HepG2 (cell line): Measurements from ENCODE around the gene PEX11B. TPM values are rescaled to one million over a fixed set of nuclear protein-coding genes. Genes with fewer than 3 reads are reported as not detected.

Experiments
- IRX3 ChIP-seq: sonication (generic); formaldehyde crosslinking; IDR thresholded peaks from 2 replicates; pipeline ENCODE4 v1.8.1; 2023; ENCODE audit warnings: mild to moderate bottlenecking, low read depth, missing genetic modification reagents, borderline replicate concordance
- ISX ChIP-seq: sonication (generic); formaldehyde crosslinking; conservative IDR thresholded peaks from 2 replicates; pipeline ENCODE4 v1.5.0; 2020; ENCODE audit warnings: missing genetic modification reagents
- KMT2A ChIP-seq: sonication (generic); formaldehyde crosslinking; IDR thresholded peaks from 2 replicates; pipeline ENCODE4 v1.4.0; 2020; ENCODE audit warnings: missing genetic modification reagents
- RELA ChIP-seq: sonication (generic); formaldehyde crosslinking; IDR thresholded peaks from 2 replicates; pipeline ENCODE4 v1.4.0; 2020; ENCODE audit warnings: missing genetic modification reagents
- TEAD3 ChIP-seq: optimal IDR thresholded peaks from 2 replicates; pipeline ENCODE3; 2016; ENCODE audit warnings: borderline replicate concordance
- TOPORS ChIP-seq: sonication (generic); formaldehyde crosslinking; IDR thresholded peaks from 2 replicates; pipeline ENCODE4 v1.8.0; 2023; ENCODE audit warnings: mild to moderate bottlenecking, missing genetic modification reagents
- ZC3H4 ChIP-seq: sonication (generic); formaldehyde crosslinking; IDR thresholded peaks from 2 replicates; pipeline ENCODE4 v1.4.0; 2020; ENCODE audit warnings: missing genetic modification reagents, borderline replicate concordance
- ZFX ChIP-seq: sonication (generic); formaldehyde crosslinking; IDR thresholded peaks from 2 replicates; pipeline ENCODE4 v1.4.0; 2020; ENCODE audit warnings: mild to moderate bottlenecking, low read depth, missing genetic modification reagents, moderate library complexity
- ZFYVE20 ChIP-seq: sonication (generic); formaldehyde crosslinking; IDR thresholded peaks from 2 replicates; pipeline ENCODE4 v1.8.0; 2023; ENCODE audit warnings: low read depth, mild to moderate bottlenecking, moderate library complexity, missing genetic modification reagents, borderline replicate concordance
- ZNF382 ChIP-seq: sonication (generic); formaldehyde crosslinking; IDR thresholded peaks from 2 replicates; pipeline ENCODE4 v1.5.0; 2020; ENCODE audit warnings: missing genetic modification reagents, mild to moderate bottlenecking, borderline replicate concordance
- ZNF460 ChIP-seq: sonication (generic); formaldehyde crosslinking; IDR thresholded peaks from 2 replicates; pipeline ENCODE4 v1.5.1; 2020; ENCODE audit warnings: missing genetic modification reagents, mild to moderate bottlenecking, borderline replicate concordance
- ZNF552 ChIP-seq: sonication (generic); formaldehyde crosslinking; IDR thresholded peaks from 2 replicates; pipeline ENCODE4 v1.9.0; 2022; ENCODE audit warnings: missing genetic modification reagents, mild to moderate bottlenecking, borderline replicate concordance
- ZNF577 ChIP-seq: sonication (generic); formaldehyde crosslinking; IDR thresholded peaks from 2 replicates; pipeline ENCODE4 v1.4.0; 2020; ENCODE audit warnings: mild to moderate bottlenecking, low read depth, missing genetic modification reagents, borderline replicate concordance
- ZNF605 ChIP-seq: sonication (generic); formaldehyde crosslinking; IDR thresholded peaks from 2 replicates; pipeline ENCODE4 v1.8.0; 2022; ENCODE audit warnings: mild to moderate bottlenecking, missing genetic modification reagents
- ZNF772 ChIP-seq: sonication (generic); formaldehyde crosslinking; IDR thresholded peaks from 2 replicates; pipeline ENCODE4 v1.5.0; 2020; ENCODE audit warnings: mild to moderate bottlenecking, missing genetic modification reagents
- polyA plus RNA-seq, 8 experiments: library from polyadenylated mRNA; depleted of rRNA in 3 of 8; stranded (reverse) in 7 of 8; unstranded in 1 of 8; fragments of >200 nt; fragmentation: Illumina TruSeq in 4 of 8; extraction: Trizol in 4 of 8; gene quantifications; 2 replicates each; pipeline versions ENCODE4 v1.2.1 to v1.2.3, GENCODE V29; 2011 to 2016; ENCODE audit warnings: low read depth in 4 of 8, missing spikeins in 1 of 8, mixed read lengths in 1 of 8; ENCODE audit not compliant: insufficient read depth in 1 of 8
- total RNA-seq, 5 experiments: library from RNA; depleted of rRNA; stranded (reverse); fragments of >200 nt; fragmentation: Illumina TruSeq; extraction: Trizol; gene quantifications; 2 replicates each; pipeline ENCODE4 v1.2.3, GENCODE V29; 2016; ENCODE audit warnings: low read depth in 1 of 5
- TF ChIP-seq, protein P1 (sequence below): sonication (generic); formaldehyde crosslinking; IDR thresholded peaks from 2 replicates; pipeline ENCODE4 v1.8.0; 2022; ENCODE audit warnings: mild to moderate bottlenecking, missing genetic modification reagents, borderline replicate concordance
- TF ChIP-seq, protein P2 (sequence below), 2 experiments: IDR thresholded peaks; 2 replicates each; pipeline ENCODE4 v1.6.1; 2011 to 2012; ENCODE audit warnings: low read length in 2 of 2, borderline replicate concordance in 1 of 2, low read depth in 1 of 2, mild to moderate bottlenecking in 1 of 2, moderate library complexity in 1 of 2
- TF ChIP-seq, protein P3 (sequence below): conservative IDR thresholded peaks from 2 replicates; pipeline ENCODE4 v1.6.1; 2018; ENCODE audit warnings: missing genetic modification reagents
- TF ChIP-seq, protein P4 (sequence below): sonication (generic); formaldehyde crosslinking; IDR thresholded peaks from 2 replicates; pipeline ENCODE4 v1.4.0; 2020; ENCODE audit warnings: missing genetic modification reagents, borderline replicate concordance

Gene PEX11B
- total and polyA plus RNA-seq, 2 of the 13 experiments (the other 11 are each of a cell fraction or from before 2014, with no cell fraction given): 21.6 to 48.4 TPM

DNA sequence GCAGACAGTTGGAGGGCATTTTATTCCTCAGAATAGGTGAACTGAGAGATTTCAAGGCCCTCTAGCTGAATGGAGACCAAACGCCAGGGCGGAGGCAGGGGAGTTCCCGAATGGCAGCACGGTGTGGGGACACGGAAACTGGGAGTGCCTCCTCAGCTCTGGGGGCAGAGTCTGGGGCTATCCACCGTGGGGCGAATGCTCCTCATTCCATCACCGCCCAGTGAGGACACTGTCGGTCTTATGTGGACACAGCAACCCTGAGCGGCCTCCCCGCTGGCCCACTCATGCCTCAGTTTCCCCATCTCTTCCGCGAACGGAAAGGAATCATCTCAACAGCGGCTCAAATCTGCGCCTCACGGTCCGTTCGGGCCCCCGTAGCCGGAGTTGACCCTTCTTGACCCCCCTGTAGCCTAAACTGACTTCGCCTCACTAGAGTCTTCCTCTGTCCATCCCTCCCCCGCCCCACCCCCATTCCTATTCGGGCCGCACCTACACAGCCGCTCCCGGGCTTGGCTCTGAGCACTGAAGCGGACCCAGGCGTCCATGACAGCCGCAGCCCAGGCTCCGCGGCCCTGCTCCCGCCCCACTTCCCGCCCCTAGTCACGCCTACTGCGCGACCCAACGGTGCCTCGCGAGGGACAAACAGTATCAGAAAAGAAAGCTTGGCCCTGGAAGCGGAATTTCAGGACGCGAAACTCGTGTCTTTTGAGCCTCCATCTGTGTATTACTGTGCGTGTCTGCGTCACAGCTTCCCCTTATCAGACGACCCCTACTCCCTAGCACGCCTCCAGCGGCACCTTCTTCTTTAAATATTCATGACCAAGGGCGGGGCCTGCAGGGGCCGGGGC is at the start of gene PEX11B (continued):
- TF ChIP-seq ZNF552 (CRISPR knock-in tag) (no peak), ZNF577 (no peak), ZNF460 (CRISPR knock-in tag) (no peak), ZNF382 (CRISPR knock-in tag) (no peak), ZNF772 (CRISPR knock-in tag) (0 out of 2 replicates have a peak, but pooled peaks have one; percentile 47), ISX (no peak), ZNF605 (CRISPR knock-in tag) (no peak), ZC3H4 (CRISPR knock-in tag) (no peak), RELA (CRISPR knock-in tag) (no peak), ZFYVE20 (CRISPR knock-in tag) (no peak), ZFX (CRISPR knock-in tag) (peak; percentile 82), IRX3 (CRISPR knock-in tag) (no peak), KMT2A (CRISPR knock-in tag) (no peak), TEAD3 (peak; percentile 38), TOPORS (CRISPR knock-in tag) (no peak; the same call in 1 of the 2 replicates)
- TF ChIP-seq, protein P1, sequence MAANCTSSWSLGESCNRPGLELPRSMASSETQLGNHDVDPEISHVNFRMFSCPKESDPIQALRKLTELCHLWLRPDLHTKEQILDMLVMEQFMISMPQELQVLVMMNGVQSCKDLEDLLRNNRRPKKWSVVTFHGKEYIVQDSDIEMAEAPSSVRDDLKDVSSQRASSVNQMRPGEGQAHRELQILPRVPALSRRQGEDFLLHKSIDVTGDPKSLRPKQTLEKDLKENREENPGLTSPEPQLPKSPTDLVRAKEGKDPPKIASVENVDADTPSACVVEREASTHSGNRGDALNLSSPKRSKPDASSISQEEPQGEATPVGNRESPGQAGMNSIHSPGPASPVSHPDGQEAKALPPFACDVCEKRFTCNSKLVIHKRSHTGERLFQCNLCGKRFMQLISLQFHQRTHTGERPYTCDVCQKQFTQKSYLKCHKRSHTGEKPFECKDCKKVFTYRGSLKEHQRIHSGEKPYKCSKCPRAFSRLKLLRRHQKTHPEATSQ: no peak
- TF ChIP-seq, protein P2, sequence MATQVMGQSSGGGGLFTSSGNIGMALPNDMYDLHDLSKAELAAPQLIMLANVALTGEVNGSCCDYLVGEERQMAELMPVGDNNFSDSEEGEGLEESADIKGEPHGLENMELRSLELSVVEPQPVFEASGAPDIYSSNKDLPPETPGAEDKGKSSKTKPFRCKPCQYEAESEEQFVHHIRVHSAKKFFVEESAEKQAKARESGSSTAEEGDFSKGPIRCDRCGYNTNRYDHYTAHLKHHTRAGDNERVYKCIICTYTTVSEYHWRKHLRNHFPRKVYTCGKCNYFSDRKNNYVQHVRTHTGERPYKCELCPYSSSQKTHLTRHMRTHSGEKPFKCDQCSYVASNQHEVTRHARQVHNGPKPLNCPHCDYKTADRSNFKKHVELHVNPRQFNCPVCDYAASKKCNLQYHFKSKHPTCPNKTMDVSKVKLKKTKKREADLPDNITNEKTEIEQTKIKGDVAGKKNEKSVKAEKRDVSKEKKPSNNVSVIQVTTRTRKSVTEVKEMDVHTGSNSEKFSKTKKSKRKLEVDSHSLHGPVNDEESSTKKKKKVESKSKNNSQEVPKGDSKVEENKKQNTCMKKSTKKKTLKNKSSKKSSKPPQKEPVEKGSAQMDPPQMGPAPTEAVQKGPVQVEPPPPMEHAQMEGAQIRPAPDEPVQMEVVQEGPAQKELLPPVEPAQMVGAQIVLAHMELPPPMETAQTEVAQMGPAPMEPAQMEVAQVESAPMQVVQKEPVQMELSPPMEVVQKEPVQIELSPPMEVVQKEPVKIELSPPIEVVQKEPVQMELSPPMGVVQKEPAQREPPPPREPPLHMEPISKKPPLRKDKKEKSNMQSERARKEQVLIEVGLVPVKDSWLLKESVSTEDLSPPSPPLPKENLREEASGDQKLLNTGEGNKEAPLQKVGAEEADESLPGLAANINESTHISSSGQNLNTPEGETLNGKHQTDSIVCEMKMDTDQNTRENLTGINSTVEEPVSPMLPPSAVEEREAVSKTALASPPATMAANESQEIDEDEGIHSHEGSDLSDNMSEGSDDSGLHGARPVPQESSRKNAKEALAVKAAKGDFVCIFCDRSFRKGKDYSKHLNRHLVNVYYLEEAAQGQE (IDR thresholded peaks at IDR 0.05; ENCODE audit: borderline replicate concordance in 1 of 2, low read depth in 1 of 2, low read length in 2 of 2): no peak
- TF ChIP-seq, protein P3, sequence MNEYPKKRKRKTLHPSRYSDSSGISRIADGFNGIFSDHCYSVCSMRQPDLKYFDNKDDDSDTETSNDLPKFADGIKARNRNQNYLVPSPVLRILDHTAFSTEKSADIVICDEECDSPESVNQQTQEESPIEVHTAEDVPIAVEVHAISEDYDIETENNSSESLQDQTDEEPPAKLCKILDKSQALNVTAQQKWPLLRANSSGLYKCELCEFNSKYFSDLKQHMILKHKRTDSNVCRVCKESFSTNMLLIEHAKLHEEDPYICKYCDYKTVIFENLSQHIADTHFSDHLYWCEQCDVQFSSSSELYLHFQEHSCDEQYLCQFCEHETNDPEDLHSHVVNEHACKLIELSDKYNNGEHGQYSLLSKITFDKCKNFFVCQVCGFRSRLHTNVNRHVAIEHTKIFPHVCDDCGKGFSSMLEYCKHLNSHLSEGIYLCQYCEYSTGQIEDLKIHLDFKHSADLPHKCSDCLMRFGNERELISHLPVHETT: no peak
- TF ChIP-seq, protein P4, sequence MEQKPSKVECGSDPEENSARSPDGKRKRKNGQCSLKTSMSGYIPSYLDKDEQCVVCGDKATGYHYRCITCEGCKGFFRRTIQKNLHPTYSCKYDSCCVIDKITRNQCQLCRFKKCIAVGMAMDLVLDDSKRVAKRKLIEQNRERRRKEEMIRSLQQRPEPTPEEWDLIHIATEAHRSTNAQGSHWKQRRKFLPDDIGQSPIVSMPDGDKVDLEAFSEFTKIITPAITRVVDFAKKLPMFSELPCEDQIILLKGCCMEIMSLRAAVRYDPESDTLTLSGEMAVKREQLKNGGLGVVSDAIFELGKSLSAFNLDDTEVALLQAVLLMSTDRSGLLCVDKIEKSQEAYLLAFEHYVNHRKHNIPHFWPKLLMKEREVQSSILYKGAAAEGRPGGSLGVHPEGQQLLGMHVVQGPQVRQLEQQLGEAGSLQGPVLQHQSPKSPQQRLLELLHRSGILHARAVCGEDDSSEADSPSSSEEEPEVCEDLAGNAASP (CRISPR knock-in tag): no peak
